GM06990 (cell line): Measurements from ENCODE around the gene SARNP.
A peak's percentile ranks its signal among the peaks of the same experiment; 100 is the strongest.

ENCODE experiments used
- DNase-seq: peaks from one replicate; pipeline ENCODE4 v3.0.0-alpha.2; 2011; ENCODE audit not compliant: insufficient read length; ENCODE audit errors: extremely low read depth
- H3K27me3 ChIP-seq: replicated peaks from 2 replicates; pipeline ENCODE4 v1.6.0; 2011; ENCODE audit warnings: low read length; ENCODE audit not compliant: control insufficient read depth, insufficient read depth
- H3K36me3 ChIP-seq: 2 replicates; pipeline ENCODE4 v1.5.1; 2011; ENCODE audit warnings: low read length; ENCODE audit not compliant: control insufficient read depth, insufficient read depth
- H3K4me3 ChIP-seq: replicated peaks from 2 replicates; pipeline ENCODE4 v1.5.1; 2011; ENCODE audit warnings: low read depth, mild to moderate bottlenecking, control low read depth, low read length
- TF ChIP-seq, protein P1 (sequence below): IDR thresholded peaks from 2 replicates; pipeline ENCODE4 v1.5.1; 2011; ENCODE audit warnings: low read length, control low read depth, mild to moderate bottlenecking, inconsistent platforms; ENCODE audit not compliant: insufficient read depth, poor library complexity, severe bottlenecking

The SARNP gene

DNA sequence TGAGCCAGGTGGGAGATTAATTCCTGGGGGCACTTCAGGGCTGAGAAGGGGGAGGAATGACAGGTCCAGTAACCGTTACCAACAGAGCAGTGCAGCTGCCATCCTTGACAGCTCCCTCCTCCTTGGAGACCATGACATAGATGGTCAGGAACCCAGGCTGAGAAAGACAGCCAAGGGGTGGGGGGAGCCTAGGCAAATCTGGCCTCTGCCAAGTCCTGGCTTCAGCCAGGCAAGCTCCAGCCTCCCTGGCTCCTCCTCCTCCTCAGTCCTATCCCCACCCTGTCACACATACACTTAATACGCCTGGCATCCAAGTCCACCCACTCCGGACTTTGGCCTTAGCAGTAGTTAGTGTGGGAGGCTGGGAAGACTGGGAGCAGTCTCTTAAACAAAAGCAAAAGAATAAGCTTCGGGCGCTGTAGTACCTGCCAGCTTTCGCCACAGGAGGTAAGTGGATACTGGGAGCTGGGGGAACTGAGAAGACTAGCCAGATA is 97.4 kb downstream of the SARNP start, which contains the start of gene RDH5:
Gene RDH5 (plus strand): TSS at position 323 of the 494 bp plus-strand sequence. CDS start 792 bp downstream, outside the sequence.
- DNase-seq, result no peak
- no peak within 1 kb of the TSS for H3K4me3 ChIP-seq

DNA sequence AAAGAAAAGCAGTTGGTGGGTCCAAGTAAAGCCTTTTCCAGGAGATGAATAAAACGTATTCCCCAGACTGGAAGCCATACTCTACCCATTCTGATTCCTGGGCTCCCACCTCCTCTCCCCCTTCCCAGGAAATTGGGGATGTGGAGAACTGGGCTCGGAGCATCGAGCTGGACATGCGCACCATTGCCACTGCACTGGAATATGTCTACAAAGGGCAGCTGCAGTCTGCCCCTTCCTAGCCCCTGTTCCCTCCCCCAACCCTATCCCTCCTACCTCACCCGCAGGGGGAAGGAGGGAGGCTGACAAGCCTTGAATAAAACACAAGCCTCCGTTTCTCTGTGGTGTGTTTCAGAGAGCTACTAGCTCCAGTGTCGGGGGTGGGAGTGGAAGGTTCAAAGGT is 98.2 kb downstream of the SARNP start:
- Histone ChIP-seq H3K4me3 (no peak overlapping the region), H3K27me3 (no peaks in the 10 kb centered on the region), H3K36me3 (peaks cover 5% of the 10 kb centered on the region)
- TF ChIP-seq, protein P1, sequence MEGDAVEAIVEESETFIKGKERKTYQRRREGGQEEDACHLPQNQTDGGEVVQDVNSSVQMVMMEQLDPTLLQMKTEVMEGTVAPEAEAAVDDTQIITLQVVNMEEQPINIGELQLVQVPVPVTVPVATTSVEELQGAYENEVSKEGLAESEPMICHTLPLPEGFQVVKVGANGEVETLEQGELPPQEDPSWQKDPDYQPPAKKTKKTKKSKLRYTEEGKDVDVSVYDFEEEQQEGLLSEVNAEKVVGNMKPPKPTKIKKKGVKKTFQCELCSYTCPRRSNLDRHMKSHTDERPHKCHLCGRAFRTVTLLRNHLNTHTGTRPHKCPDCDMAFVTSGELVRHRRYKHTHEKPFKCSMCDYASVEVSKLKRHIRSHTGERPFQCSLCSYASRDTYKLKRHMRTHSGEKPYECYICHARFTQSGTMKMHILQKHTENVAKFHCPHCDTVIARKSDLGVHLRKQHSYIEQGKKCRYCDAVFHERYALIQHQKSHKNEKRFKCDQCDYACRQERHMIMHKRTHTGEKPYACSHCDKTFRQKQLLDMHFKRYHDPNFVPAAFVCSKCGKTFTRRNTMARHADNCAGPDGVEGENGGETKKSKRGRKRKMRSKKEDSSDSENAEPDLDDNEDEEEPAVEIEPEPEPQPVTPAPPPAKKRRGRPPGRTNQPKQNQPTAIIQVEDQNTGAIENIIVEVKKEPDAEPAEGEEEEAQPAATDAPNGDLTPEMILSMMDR, result no peak
- DNase-seq, result no peak

More for the DNA sequence above, 97.4 kb downstream of the SARNP start, which contains the start of gene RDH5:
- Histone ChIP-seq H3K36me3 (peaks cover 7% of the 10 kb centered on the region), H3K27me3 (no peaks in the 10 kb centered on the region)
- TF ChIP-seq, protein P1, result no peak

DNA sequence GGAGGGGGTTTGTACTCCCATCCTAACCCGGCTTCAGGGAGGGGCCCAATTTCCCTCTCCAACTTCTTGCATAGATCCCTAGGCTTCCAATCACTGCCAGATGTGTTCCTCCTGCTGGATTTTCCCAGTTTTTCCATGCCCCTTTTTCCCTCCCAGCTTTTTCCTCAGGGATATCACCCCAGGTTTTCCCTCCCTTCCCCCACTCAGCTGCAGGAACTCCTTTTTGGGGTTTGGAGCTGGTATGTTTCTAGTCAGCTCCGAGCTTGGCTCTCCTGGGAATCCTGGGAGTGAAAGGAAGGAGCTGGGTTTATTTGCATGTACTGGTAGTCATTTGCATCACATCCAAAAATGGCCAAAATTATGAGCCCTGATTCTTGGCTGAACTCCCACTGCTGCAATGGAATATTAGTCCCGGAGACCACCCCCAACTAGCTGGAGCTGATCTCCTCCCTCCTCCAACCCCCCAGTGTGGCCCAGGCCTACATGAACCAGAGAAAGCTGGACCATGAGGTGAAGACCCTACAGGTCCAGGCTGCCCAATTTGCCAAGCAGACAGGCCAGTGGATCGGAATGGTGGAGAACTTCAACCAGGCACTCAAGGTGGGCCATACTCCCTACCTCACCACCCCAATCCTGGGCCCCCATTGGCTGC is 98.8 kb downstream of the SARNP start:
- peaks cover 2% of the 10 kb centered on the region; the same call in 1 of the 2 replicates for H3K36me3 ChIP-seq
- H3K27me3 ChIP-seq, result no peaks in the 10 kb centered on the region
- TF ChIP-seq, protein P1, result no peak
- DNase-seq, result no peak
- no peak overlapping the region for H3K4me3 ChIP-seq

DNA sequence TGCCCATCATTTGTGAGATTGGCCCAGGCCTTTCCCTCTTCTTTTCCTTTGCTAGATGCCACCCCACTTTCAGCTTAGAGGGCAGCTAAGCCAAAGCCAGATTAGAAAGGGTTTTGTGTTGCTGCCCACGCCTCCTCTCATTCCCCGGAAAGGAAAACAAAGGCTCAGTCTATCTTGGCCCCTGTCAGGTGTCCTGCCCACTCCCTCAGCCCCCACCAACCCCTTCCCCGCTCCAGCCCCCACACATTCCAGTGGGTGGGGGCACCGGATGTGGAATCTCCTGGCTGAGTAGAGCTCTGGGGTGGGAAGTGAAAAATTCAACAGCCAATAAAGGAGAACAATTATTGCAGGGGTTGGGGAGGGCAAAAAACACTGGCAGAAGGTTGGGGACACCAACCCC is 99.5 kb downstream of the SARNP start:
- DNase-seq, result no peak
- Histone ChIP-seq H3K36me3 (peaks cover 2% of the 10 kb centered on the region; the same call in 1 of the 2 replicates), H3K27me3 (no peaks in the 10 kb centered on the region), H3K4me3 (no peak overlapping the region)
- TF ChIP-seq, protein P1, result no peak

DNA sequence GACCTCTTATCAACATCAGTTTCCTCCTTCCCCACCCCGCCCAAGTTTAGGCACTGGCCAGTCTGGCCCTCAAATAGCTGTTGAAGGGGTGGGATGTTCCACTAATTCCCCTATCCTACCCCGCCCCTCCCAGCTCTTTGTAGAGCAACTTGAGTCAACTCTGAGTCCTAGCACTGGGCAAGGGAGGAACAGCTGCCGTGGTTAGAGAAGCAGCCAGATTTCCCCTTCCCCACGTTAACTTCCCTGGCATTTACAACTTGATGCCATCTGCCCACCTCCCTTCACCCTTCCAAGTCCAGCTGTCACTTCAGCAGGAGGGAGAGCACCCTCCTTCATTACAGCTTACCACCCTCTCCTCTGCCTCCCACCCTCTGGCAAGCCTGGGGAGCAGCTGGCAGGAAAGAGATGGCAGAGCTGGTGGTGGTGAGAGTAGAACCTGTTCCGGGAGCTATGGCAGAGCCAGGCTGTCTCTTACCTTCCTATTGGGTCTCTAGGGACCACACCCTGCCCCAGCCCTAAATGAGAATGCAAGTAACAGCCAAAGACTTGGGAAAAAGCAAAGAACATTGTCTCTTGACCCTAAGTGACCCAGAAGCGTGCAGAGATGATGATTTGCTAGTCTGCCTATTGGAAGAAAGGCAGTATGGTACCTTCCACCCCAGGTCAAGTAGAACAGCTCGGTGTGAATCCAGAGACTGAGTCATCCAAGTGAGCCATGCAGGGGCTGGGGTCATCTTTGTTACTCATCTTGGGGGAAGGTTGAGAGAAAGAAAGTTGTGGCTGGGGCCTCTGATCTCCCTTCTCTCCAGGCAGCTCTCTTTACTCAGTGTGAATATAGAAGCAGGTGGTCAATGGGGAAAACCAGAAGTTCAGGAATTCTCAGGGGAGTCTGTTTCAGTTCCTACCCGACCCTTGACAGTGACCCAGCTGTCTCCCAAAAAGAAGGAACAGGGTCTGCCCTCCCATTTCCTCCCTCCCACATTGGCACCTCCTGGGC is 100.2 kb downstream of the SARNP start:
- TF ChIP-seq, protein P1, result no peak
- Histone ChIP-seq H3K4me3 (peak overlapping the region; percentile 88), H3K27me3 (no peaks in the 10 kb centered on the region; the same call in 1 of the 2 replicates), H3K36me3 (peaks cover 2% of the 10 kb centered on the region; the same call in 1 of the 2 replicates)
- no peak for DNase-seq
